SK-MEL-5 (cell line): Measurements from ENCODE around the gene TECPR2. TPM values are rescaled to one million over a fixed set of nuclear protein-coding genes. Genes with fewer than 3 reads are reported as not detected.

Experiments
- DNase-seq: peaks from one replicate; pipeline ENCODE4 v3.0.0-alpha.2; 2016; ENCODE audit warnings: low read depth, low spot score
- in situ Hi-C: cut with HindIII; loops from 2 replicates; pipeline ENCODE4 v1.10.0; 2016; ENCODE audit warnings: low sequenced_read_pairs, high pct_unique_total_duplicates, low pct_unique_long_range_greater_than_20kb
- total RNA-seq: library from RNA; depleted of rRNA; stranded (reverse); fragments of >200 nt; shearing (Covaris generic); gene quantifications from 2 replicates; pipeline ENCODE4 v1.2.3, GENCODE V29; 2014

The TECPR2 gene
- total RNA-seq, 1 experiment from 2014 or later: 22.7 TPM

GRCh38 chr14:102495491-102496330 lies 133.0 kb downstream of the TECPR2 start:
- in situ Hi-C loops: no loop called here

GRCh38 chr14:102496331-102496691 lies 133.6 kb downstream of the TECPR2 start:
- no peak for DNase-seq
- in situ Hi-C loops: no loop called here

More at GRCh38 chr14:102495491-102496330, 133.0 kb downstream of the TECPR2 start:
- no peak for DNase-seq

GRCh38 chr14:102496958-102497744 lies 134.4 kb downstream of the TECPR2 start:
- no peak for DNase-seq
- in situ Hi-C loops: no loop called here

- DNase-seq: no peak
- in situ Hi-C loops: no loop called here
These were observed 135.4 kb downstream of the TECPR2 start for GRCh38 chr14:102497998-102498677.

GRCh38 chr14:102498678-102499265 lies 136.0 kb downstream of the TECPR2 start:
- DNase-seq: no peak
- in situ Hi-C loops: no loop called here

DNA sequence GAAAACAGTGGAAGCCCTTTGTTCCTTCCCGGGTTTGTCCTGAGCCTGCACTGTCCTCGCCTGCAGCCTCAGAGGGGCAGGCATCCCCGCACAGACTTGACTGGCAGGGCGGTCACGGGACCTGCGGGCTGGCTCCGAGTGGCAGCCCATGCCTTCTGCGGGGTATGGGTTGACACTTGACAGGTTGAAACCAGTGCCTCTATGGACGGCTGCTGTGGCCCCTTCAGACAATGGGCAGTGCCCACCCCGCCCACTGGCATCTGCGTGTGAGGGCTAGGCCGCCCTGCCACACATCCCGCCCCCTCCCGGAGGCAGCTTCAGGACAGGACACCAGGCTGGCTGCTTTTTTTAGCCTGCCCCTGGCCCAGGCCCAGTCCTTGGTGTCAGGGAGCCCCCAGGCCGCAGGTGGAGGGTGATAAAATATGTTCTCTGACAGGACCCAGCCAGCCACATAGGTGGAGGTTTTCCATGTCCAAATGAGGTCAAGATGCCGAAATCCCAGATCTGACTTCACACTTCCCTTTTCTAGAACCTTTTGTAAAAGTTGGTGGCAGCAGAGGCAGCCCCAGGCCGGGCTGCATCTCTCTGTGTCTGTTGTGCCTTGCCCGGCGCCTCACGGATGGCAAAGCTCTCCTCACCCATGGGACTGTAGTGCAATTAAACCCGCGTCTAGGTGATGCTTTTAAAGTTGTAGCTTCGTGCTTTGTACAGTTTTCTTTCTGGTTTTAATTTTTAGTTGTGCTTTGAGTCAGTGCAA lies 136.8 kb downstream of the TECPR2 start:
- no peak for DNase-seq
- in situ Hi-C loops: no loop called here

GRCh38 chr14:102500158-102500662 lies 137.5 kb downstream of the TECPR2 start:
- in situ Hi-C loops: no loop called here

GRCh38 chr14:102500713-102501112 lies 138.0 kb downstream of the TECPR2 start:
- in situ Hi-C loops: no loop called here

More at GRCh38 chr14:102500158-102500662, 137.5 kb downstream of the TECPR2 start:
- peak; percentile 92 for DNase-seq

DNA sequence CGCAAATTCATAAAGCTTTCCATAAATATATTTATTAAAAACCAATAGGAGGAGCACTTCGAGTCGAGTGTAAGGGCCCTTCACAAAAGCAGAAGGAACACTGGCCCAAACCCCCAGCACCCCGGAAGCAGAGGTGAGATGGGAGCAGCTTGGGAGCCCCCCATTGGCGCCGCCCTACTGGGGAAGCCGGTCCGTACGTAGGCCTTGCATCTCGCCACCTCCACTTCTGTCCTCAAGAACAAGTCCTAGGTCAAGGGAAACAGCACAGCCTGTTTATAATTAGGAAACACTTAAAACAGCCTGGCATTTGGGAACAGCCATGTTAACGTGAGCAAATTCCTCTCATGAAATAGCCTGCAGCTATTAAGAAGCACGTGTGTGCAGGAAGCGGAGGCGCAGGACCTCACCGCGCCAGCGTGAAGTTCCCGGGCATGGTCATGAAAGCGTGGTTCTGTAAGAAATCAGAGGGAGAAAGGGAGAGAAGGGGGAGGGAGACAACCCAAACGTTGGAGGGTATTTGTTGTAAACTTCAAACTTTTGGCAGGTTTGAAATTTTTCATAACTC lies 139.1 kb downstream of the TECPR2 start:
- in situ Hi-C loops: no loop called here
- peak; percentile 80 for DNase-seq

More at GRCh38 chr14:102500713-102501112, 138.0 kb downstream of the TECPR2 start:
- DNase-seq: no peak

GRCh38 chr14:102502571-102502970 lies 139.8 kb downstream of the TECPR2 start:
- in situ Hi-C loops: no loop called here
- DNase-seq: no peak

DNA sequence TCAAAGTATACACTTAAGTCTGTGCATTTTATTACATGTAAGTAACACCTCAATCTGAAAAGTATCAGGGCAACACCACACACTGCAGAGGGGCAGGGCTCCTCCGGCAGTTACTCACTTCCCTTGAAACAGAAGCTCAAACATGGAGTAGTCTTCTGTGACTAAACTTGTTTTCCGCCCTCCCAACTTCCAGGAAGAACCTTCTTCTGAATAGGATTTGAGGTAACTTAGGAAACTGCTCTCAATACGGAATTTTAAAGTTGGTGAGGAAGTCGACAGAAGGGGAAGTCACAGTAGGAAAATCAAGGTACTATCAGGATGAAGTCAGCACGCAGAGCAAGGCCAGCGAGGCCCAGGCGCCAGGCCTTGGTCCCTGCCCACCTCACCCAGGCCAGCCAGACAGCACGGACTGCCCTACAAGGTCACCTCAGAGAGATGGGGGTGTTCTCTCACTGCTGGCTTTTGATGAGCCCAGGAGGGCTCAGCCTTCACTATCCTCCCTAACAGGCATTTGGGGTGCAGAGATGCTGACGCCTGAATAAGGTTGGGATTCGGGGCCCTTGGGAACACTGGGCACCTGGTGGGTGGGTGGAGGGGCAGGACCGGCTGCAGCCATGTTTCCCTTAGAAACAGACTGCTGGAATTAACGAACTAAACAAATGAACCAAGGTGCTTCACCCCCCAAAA lies 141.0 kb downstream of the TECPR2 start:
- in situ Hi-C loops: no loop called here
- no peak for DNase-seq

DNA sequence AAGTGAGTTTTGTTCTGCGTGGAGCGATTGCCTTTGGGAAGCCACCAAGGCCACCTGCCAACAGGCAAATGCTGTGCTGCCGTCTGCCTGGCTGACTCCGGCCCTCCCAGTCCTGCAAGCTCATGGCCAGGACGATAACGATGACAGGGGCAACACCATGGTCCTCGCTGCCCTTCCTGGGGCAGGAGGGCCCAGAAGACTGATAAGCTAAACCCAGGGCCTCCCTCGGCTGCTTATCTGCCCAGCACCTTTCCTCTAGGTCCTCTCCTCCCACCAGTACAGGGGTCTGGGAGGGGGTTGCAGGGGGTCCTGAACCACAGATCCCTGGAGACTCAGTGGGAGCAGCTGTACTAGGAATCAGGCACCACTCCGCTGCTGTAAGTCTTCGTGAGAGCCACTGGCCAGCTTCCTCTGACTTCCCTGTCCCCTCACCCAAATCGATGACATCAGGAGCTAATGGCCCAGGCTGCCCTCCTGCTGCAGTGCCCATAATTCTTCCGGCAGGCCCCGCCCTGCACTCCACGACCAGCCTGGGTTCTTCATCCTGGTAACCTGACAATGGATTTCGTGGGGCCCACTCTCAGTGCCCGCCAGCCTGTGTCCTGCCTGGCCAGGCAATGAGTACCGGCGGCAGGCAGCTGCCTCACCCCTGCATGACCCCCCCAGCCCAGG lies 141.7 kb downstream of the TECPR2 start:
- in situ Hi-C loops: no loop called here
- no peak for DNase-seq

- in situ Hi-C loops: no loop called here
- no peak for DNase-seq
These were observed 142.4 kb downstream of the TECPR2 start for GRCh38 chr14:102505000-102505619.

DNA sequence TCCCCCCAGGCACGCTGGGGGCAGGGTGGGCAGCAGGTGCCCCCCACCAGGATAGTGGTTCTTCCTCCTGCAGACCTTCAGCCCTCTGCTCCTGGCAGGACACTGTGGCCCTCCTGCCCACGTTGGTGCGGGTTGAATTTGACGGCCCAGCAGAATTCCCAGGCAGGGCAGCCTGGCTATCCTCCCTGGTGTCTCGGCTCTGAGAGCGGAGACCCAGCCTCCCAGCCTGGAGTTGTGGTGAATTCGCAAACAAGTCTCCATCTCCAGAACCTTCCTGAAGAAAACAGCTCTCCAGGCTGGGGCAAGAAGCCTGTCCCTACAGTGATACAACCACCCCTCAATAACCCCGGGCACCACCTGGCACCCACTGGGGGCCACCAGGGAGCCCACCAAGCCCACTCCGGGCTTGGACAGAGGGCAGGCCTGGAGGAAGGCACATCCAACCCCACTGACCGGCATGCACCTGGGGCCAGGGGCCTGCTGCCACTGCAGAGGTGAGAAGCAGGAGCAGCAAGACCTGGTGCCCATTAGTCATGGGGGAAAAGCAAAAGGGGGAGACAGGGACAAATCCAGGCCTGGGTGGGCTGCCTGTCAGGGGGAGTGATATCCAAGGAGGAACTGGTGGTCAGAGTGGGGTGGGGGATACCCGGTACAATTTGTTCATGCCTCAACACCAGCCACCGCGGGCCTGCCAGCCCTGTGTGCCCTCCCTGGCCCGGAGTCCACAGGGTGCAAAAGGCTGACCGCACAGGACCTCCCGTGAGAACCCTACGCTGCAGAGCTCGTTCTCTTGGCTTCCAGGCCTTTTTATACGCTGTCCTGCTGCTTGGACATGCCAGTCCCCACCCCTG lies 143.3 kb downstream of the TECPR2 start:
- in situ Hi-C loops: no loop called here
- no peak for DNase-seq

DNA sequence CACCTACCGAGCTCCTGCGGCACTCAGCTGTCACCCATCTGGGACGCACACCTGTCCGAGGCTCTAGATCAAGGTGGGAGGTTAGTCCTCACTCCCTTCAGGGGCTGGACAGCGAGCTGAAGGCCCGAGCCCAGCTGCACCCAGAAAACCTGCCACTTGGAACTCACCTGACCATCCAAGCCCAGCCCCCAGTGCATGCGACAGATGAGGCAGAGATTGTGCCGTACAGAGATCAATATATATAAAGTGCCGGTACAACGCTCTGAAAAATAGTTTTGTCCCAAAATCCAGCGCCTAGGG lies 143.8 kb downstream of the TECPR2 start:
- in situ Hi-C loops: no loop called here

More for the DNA sequence above, 143.8 kb downstream of the TECPR2 start:
- no peak for DNase-seq
